HEK293T (cell line): ENCODE measurements around the gene RCOR3.

ENCODE experiments used
- ARNT ChIP-seq: fragments of 450-650 bp; IDR thresholded peaks from 2 replicates; pipeline ENCODE4 v1.6.1; 2017; ENCODE audit warnings: mild to moderate bottlenecking
- BHLHE40 ChIP-seq: fragments of 450-650 bp; IDR thresholded peaks from 2 replicates; pipeline ENCODE4 v1.6.1; 2016; ENCODE audit warnings: mild to moderate bottlenecking, moderate library complexity, borderline replicate concordance
- ELF4 ChIP-seq: fragments of 450-650 bp; IDR thresholded peaks from 2 replicates; pipeline ENCODE4 v1.6.1; 2017; ENCODE audit warnings: antibody characterized with exemption
- FOXA1 ChIP-seq: fragments of 450-650 bp; IDR thresholded peaks from 2 replicates; pipeline ENCODE4 v1.6.1; 2016; ENCODE audit warnings: mild to moderate bottlenecking
- FOXM1 ChIP-seq: fragments of 450-650 bp; IDR thresholded peaks from 2 replicates; pipeline ENCODE4 v1.6.1; 2017; ENCODE audit warnings: mild to moderate bottlenecking, borderline replicate concordance
- HDGF ChIP-seq: fragments of 450-650 bp; IDR thresholded peaks from 2 replicates; pipeline ENCODE4 v1.6.1; 2017; ENCODE audit warnings: antibody characterized with exemption, borderline replicate concordance
- L3MBTL2 ChIP-seq: fragments of 450-650 bp; conservative IDR thresholded peaks from 2 replicates; pipeline ENCODE4 v1.6.1; 2016; ENCODE audit warnings: mild to moderate bottlenecking
- SP1 ChIP-seq: fragments of 450-650 bp; IDR thresholded peaks from 2 replicates; pipeline ENCODE4 v1.6.1; 2017

- TF ChIP-seq SP1: no peak
- TF ChIP-seq FOXA1: no peak
- TF ChIP-seq L3MBTL2: no peak
- no peak for TF ChIP-seq ELF4
- no peak for TF ChIP-seq FOXM1
- no peak for TF ChIP-seq HDGF
- no peak for TF ChIP-seq ARNT
- TF ChIP-seq BHLHE40: no peak
Measured at GRCh38 chr1:211352985-211353515, 93.9 kb downstream of the RCOR3 start.
